ENCODE results near the gene OGFOD2. TPM values are rescaled to one million over a fixed set of nuclear protein-coding genes. Genes with fewer than 3 reads are reported as not detected.

The OGFOD2 gene
- total and polyA plus RNA-seq, 9 of the 15 experiments (the other 6 are each of a cell fraction or from before 2014, with no cell fraction given), result 1.4 to 111 (median 18.5) TPM

- TF ChIP-seq, protein P1, sequence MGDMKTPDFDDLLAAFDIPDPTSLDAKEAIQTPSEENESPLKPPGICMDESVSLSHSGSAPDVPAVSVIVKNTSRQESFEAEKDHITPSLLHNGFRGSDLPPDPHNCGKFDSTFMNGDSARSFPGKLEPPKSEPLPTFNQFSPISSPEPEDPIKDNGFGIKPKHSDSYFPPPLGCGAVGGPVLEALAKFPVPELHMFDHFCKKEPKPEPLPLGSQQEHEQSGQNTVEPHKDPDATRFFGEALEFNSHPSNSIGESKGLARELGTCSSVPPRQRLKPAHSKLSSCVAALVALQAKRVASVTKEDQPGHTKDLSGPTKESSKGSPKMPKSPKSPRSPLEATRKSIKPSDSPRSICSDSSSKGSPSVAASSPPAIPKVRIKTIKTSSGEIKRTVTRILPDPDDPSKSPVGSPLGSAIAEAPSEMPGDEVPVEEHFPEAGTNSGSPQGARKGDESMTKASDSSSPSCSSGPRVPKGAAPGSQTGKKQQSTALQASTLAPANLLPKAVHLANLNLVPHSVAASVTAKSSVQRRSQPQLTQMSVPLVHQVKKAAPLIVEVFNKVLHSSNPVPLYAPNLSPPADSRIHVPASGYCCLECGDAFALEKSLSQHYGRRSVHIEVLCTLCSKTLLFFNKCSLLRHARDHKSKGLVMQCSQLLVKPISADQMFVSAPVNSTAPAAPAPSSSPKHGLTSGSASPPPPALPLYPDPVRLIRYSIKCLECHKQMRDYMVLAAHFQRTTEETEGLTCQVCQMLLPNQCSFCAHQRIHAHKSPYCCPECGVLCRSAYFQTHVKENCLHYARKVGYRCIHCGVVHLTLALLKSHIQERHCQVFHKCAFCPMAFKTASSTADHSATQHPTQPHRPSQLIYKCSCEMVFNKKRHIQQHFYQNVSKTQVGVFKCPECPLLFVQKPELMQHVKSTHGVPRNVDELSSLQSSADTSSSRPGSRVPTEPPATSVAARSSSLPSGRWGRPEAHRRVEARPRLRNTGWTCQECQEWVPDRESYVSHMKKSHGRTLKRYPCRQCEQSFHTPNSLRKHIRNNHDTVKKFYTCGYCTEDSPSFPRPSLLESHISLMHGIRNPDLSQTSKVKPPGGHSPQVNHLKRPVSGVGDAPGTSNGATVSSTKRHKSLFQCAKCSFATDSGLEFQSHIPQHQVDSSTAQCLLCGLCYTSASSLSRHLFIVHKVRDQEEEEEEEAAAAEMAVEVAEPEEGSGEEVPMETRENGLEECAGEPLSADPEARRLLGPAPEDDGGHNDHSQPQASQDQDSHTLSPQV (IDR thresholded peaks at IDR 0.05), result peak; percentile 46; the same call in 1 of the 2 replicates
- no peak for TF ChIP-seq ZNF696 (CRISPR knock-in tag; conservative IDR thresholded peaks at IDR 0.05)
- no peak for TF ChIP-seq SOX6 (IDR thresholded peaks at IDR 0.05)
- TF ChIP-seq CBFA2T2 (conservative IDR thresholded peaks at IDR 0.05), result no peak
- no peak for TF ChIP-seq ZNF717 (CRISPR knock-in tag; IDR thresholded peaks at IDR 0.05)
- TF ChIP-seq, protein P2, sequence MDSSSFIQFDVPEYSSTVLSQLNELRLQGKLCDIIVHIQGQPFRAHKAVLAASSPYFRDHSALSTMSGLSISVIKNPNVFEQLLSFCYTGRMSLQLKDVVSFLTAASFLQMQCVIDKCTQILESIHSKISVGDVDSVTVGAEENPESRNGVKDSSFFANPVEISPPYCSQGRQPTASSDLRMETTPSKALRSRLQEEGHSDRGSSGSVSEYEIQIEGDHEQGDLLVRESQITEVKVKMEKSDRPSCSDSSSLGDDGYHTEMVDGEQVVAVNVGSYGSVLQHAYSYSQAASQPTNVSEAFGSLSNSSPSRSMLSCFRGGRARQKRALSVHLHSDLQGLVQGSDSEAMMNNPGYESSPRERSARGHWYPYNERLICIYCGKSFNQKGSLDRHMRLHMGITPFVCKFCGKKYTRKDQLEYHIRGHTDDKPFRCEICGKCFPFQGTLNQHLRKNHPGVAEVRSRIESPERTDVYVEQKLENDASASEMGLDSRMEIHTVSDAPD (CRISPR knock-in tag; IDR thresholded peaks at IDR 0.05), result no peak
- 0 out of 4 replicates have a peak, but pooled peaks of 1 of the 2 experiments have one; percentile 55 for TF ChIP-seq TBL1XR1 (IDR thresholded peaks at IDR 0.05; ENCODE audit: low read length in 2 of 2)
- TF ChIP-seq, protein P3, sequence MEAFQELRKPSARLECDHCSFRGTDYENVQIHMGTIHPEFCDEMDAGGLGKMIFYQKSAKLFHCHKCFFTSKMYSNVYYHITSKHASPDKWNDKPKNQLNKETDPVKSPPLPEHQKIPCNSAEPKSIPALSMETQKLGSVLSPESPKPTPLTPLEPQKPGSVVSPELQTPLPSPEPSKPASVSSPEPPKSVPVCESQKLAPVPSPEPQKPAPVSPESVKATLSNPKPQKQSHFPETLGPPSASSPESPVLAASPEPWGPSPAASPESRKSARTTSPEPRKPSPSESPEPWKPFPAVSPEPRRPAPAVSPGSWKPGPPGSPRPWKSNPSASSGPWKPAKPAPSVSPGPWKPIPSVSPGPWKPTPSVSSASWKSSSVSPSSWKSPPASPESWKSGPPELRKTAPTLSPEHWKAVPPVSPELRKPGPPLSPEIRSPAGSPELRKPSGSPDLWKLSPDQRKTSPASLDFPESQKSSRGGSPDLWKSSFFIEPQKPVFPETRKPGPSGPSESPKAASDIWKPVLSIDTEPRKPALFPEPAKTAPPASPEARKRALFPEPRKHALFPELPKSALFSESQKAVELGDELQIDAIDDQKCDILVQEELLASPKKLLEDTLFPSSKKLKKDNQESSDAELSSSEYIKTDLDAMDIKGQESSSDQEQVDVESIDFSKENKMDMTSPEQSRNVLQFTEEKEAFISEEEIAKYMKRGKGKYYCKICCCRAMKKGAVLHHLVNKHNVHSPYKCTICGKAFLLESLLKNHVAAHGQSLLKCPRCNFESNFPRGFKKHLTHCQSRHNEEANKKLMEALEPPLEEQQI (IDR thresholded peaks at IDR 0.05), result no peak
- TF ChIP-seq PRDM10 (IDR thresholded peaks at IDR 0.05; ENCODE audit: partially characterized antibody), result peak; percentile 10
- no peak for TF ChIP-seq ZNF239 (CRISPR knock-in tag; IDR thresholded peaks at IDR 0.05)
- TF ChIP-seq E2F3 (CRISPR knock-in tag; IDR thresholded peaks at IDR 0.05), result no peak
- TF ChIP-seq SPI1 (IDR thresholded peaks at IDR 0.05; ENCODE audit: borderline replicate concordance, low read depth, low read length), result no peak
- TF ChIP-seq ADNP (tag; IDR thresholded peaks at IDR 0.05), result no peak
- no peak for TF ChIP-seq RBM34 (IDR thresholded peaks at IDR 0.05; ENCODE audit: borderline replicate concordance, insufficient read depth, low read length)
- TF ChIP-seq ZNF561 (CRISPR knock-in tag; conservative IDR thresholded peaks at IDR 0.05), result no peak
- TF ChIP-seq IFI16 (CRISPR knock-in tag; IDR thresholded peaks at IDR 0.05), result no peak
- TF ChIP-seq MCM3 (IDR thresholded peaks at IDR 0.05), result no peak
Measured at GRCh38 chr12:122974274-122974891, 661 bp upstream of the OGFOD2 start (continued).

All from K562 (cell line).